ENCODE data around the gene CRY1.

CRY1 gene

GRCh38 chr12:106978035-106978800, 115.1 kb downstream of the CRY1 start:
- TF ChIP-seq POLR2AphosphoS5 (IDR thresholded peaks at IDR 0.05; ENCODE audit: low read depth, low read length), result no peak
- TF ChIP-seq SIN3A (IDR thresholded peaks at IDR 0.05; ENCODE audit: borderline replicate concordance, insufficient read depth, low read length), result no peak
- no peak for TF ChIP-seq TAF1 (IDR thresholded peaks at IDR 0.05; ENCODE audit: borderline replicate concordance, insufficient read depth, low read length)
- no peak for TF ChIP-seq FOXP2 (optimal IDR thresholded peaks at IDR 0.05; ENCODE audit: borderline replicate concordance, extremely low read depth, extremely low read length, insufficient read depth)
- no peak for TF ChIP-seq REST (IDR thresholded peaks at IDR 0.05; ENCODE audit: insufficient read depth in 1 of 2, low read depth in 2 of 2, low read length in 2 of 2)

- TF ChIP-seq REST (IDR thresholded peaks at IDR 0.05; ENCODE audit: insufficient read depth in 1 of 2, low read depth in 2 of 2, low read length in 2 of 2), result no peak
- no peak for TF ChIP-seq POLR2AphosphoS5 (IDR thresholded peaks at IDR 0.05; ENCODE audit: low read depth, low read length)
- no peak for TF ChIP-seq FOXP2 (optimal IDR thresholded peaks at IDR 0.05; ENCODE audit: borderline replicate concordance, extremely low read depth, extremely low read length, insufficient read depth)
- TF ChIP-seq TAF1 (IDR thresholded peaks at IDR 0.05; ENCODE audit: borderline replicate concordance, insufficient read depth, low read length), result no peak
- no peak for TF ChIP-seq SIN3A (IDR thresholded peaks at IDR 0.05; ENCODE audit: borderline replicate concordance, insufficient read depth, low read length)
These were observed 116.7 kb downstream of the CRY1 start for GRCh38 chr12:106976668-106977067.

- TF ChIP-seq SIN3A (IDR thresholded peaks at IDR 0.05; ENCODE audit: borderline replicate concordance, insufficient read depth, low read length), result no peak
- no peak for TF ChIP-seq POLR2AphosphoS5 (IDR thresholded peaks at IDR 0.05; ENCODE audit: low read depth, low read length)
These were observed 117.2 kb downstream of the CRY1 start for GRCh38 chr12:106975993-106976658.

GRCh38 chr12:106975098-106975497, 118.3 kb downstream of the CRY1 start:
- TF ChIP-seq REST (IDR thresholded peaks at IDR 0.05; ENCODE audit: insufficient read depth in 1 of 2, low read depth in 2 of 2, low read length in 2 of 2) (no peak), TAF1 (IDR thresholded peaks at IDR 0.05; ENCODE audit: borderline replicate concordance, insufficient read depth, low read length) (no peak)

- TF ChIP-seq REST (IDR thresholded peaks at IDR 0.05; ENCODE audit: insufficient read depth in 1 of 2, low read depth in 2 of 2, low read length in 2 of 2) (no peak), FOXP2 (optimal IDR thresholded peaks at IDR 0.05; ENCODE audit: borderline replicate concordance, extremely low read depth, extremely low read length, insufficient read depth) (no peak)
These were observed 118.8 kb downstream of the CRY1 start for GRCh38 chr12:106974511-106974910.

Data from PFSK-1 (cell line).